BE2C (cell line): ENCODE results near the gene PRR5L.
"Not testable (repeated sequence)": the region's sequence is repeated elsewhere in the genome, so short reads cannot be mapped to it uniquely, and the experiment has no call there.

ENCODE experiments used
- DNase-seq: peaks from one replicate; pipeline ENCODE4 v3.0.0-alpha.2; 2020
- H3K27me3 ChIP-seq: fragments of 250-450 bp; sonication (Bioruptor Pico); 2 replicates; pipeline ENCODE4 v1.5.1; 2020; ENCODE audit warnings: mild to moderate bottlenecking
- H3K36me3 ChIP-seq: fragments of 250-450 bp; sonication (Bioruptor Pico); 2 replicates; pipeline ENCODE4 v1.5.1; 2020; ENCODE audit warnings: mild to moderate bottlenecking
- H3K4me1 ChIP-seq: fragments of 250-450 bp; sonication (Bioruptor Pico); 2 replicates; pipeline ENCODE4 v1.5.1; 2020
- H3K4me3 ChIP-seq: 2 replicates; pipeline ENCODE4 v1.5.1; 2011; ENCODE audit warnings: low read depth, low read length
- H3K9me3 ChIP-seq: fragments of 250-450 bp; sonication (Bioruptor Pico); 2 replicates; pipeline ENCODE4 v1.5.1; 2020
- CTCF ChIP-seq: IDR thresholded peaks from 2 replicates; pipeline ENCODE4 v1.5.1; 2012; ENCODE audit warnings: mild to moderate bottlenecking, low read depth, low read length

PRR5L gene

GRCh38 chr11:36471577-36471976 lies 175.5 kb downstream of the PRR5L start:
- TF ChIP-seq CTCF: no peak
- no peak for DNase-seq
- H3K4me1 ChIP-seq: no peaks in the 10 kb centered on the region
- no peaks in the 10 kb centered on the region for H3K9me3 ChIP-seq
- no peak overlapping the region for H3K4me3 ChIP-seq
- no peaks in the 10 kb centered on the region for H3K27me3 ChIP-seq
- H3K36me3 ChIP-seq: no peaks in the 10 kb centered on the region

GRCh38 chr11:36475192-36475591 lies 179.1 kb downstream of the PRR5L start:
- H3K4me1 ChIP-seq: no peaks in the 10 kb centered on the region
- H3K36me3 ChIP-seq: no peaks in the 10 kb centered on the region
- TF ChIP-seq CTCF: no peak
- no peak for DNase-seq
- no peaks in the 10 kb centered on the region for H3K27me3 ChIP-seq
- no peaks in the 10 kb centered on the region for H3K9me3 ChIP-seq
- H3K4me3 ChIP-seq: no peak overlapping the region

GRCh38 chr11:36478700-36479329 lies 182.7 kb downstream of the PRR5L start:
- TF ChIP-seq CTCF: peak; percentile 58
- no peak overlapping the region for H3K4me3 ChIP-seq
- peak; percentile 22 for DNase-seq

GRCh38 chr11:36480833-36481232 lies 184.7 kb downstream of the PRR5L start:
- H3K4me3 ChIP-seq: no peak overlapping the region
- DNase-seq: no peak

More at GRCh38 chr11:36478700-36479329, 182.7 kb downstream of the PRR5L start:
- Histone ChIP-seq H3K9me3 (no peaks in the 10 kb centered on the region), H3K27me3 (no peaks in the 10 kb centered on the region), H3K4me1 (no peaks in the 10 kb centered on the region), H3K36me3 (no peaks in the 10 kb centered on the region)

GRCh38 chr11:36483042-36483441 lies 187.0 kb downstream of the PRR5L start:
- H3K4me1 ChIP-seq, H3K9me3 ChIP-seq, H3K4me3 ChIP-seq, DNase-seq, H3K36me3 ChIP-seq, H3K27me3 ChIP-seq: not testable (repeated sequence)

More at GRCh38 chr11:36480833-36481232, 184.7 kb downstream of the PRR5L start:
- no peaks in the 10 kb centered on the region for H3K4me1 ChIP-seq
- H3K27me3 ChIP-seq: no peaks in the 10 kb centered on the region
- no peaks in the 10 kb centered on the region for H3K36me3 ChIP-seq
- H3K9me3 ChIP-seq: no peaks in the 10 kb centered on the region
- no peak for TF ChIP-seq CTCF

GRCh38 chr11:36485298-36486002 lies 189.4 kb downstream of the PRR5L start:
- H3K9me3 ChIP-seq: no peaks in the 10 kb centered on the region
- no peaks in the 10 kb centered on the region for H3K4me1 ChIP-seq
- TF ChIP-seq CTCF: no peak
- H3K4me3 ChIP-seq: no peak overlapping the region
- no peak for DNase-seq
- H3K36me3 ChIP-seq: no peaks in the 10 kb centered on the region
- no peaks in the 10 kb centered on the region for H3K27me3 ChIP-seq
